Ascending aorta (tissue), 2 donors: ENCODE data around the gene EFCAB12. TPM values are rescaled to one million over a fixed set of nuclear protein-coding genes. Genes with fewer than 3 reads are reported as not detected.

Experiments used
- DNase-seq, 2 donors: peaks; one replicate each; pipeline ENCODE4 v3.0.0-alpha.2; 2019; ENCODE audit warnings: low spot score in 2 of 2
- H3K27ac ChIP-seq, 2 donors: fragments of 200-600 bp; sonication (generic); one replicate each; pipeline ENCODE4 v1.5.1; 2016 to 2017; ENCODE audit warnings: mild to moderate bottlenecking in 1 of 2
- H3K27me3 ChIP-seq: fragments of 200-600 bp; sonication (generic); one replicate; pipeline ENCODE4 v1.5.1; 2017
- H3K36me3 ChIP-seq, 2 donors: fragments of 200-600 bp; sonication (generic); one replicate each; pipeline ENCODE4 v1.5.1; 2016
- H3K4me1 ChIP-seq, 2 donors: fragments of 200-600 bp; sonication (generic); one replicate each; pipeline ENCODE4 v1.5.1; 2016 to 2017; ENCODE audit warnings: mild to moderate bottlenecking in 1 of 2
- H3K4me3 ChIP-seq, 2 donors: fragments of 200-600 bp; sonication (generic); one replicate each; pipeline ENCODE4 v1.5.1; 2016 to 2017; ENCODE audit warnings: mild to moderate bottlenecking in 1 of 2
- H3K9me3 ChIP-seq, 2 donors: fragments of 200-600 bp; sonication (generic); one replicate each; pipeline ENCODE4 v1.5.1; 2016
- CTCF ChIP-seq, 3 experiments: fragments of 200-600 bp in 2 of 3; fragments of 450-650 bp in 1 of 3; sonication (generic) in 2 of 3; IDR thresholded peaks; one replicate each; pipeline ENCODE4 v1.5.1; 2016 to 2019; ENCODE audit warnings: antibody characterized with exemption in 3 of 3, mild to moderate bottlenecking in 1 of 3, moderate library complexity in 1 of 3
- intact Hi-C: fragments of 100-400 bp; cut with DNase I; formaldehyde crosslinking; loops from one replicate; pipeline ENCODE4 v1.15.1; 2023
- total RNA-seq: library from RNA; depleted of rRNA; stranded (reverse); fragments of >200 nt; gene quantifications from one replicate; pipeline ENCODE4 v1.1.0, GENCODE V29; 2016

The EFCAB12 gene
- total RNA-seq, 1 donor from 2014 or later: not detected

DNA sequence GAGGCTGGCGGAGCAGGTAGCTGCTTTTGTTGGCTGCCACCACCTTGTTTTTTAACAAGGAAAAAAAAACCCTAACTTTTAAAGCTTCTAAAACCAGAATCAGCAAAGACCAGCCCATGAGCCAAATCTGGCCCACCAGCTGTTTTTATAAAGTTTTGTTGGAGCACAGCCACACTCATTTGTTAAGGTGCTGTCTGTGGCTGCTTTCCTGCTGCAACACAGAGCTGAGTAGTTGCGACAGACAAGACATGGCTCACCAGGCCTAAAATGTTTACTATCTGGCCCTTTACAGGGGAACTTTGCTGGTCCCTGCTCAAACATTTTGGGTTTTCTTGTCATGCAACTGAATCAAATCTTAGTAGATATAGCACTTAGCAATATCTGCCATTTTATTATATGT is 18.9 kb downstream of the EFCAB12 start:
- no peak for DNase-seq
- no peaks in the 10 kb centered on the region for H3K27me3 ChIP-seq
- no peak overlapping the region for H3K27ac ChIP-seq
- no peak overlapping the region for H3K4me3 ChIP-seq
- H3K36me3 ChIP-seq: no peaks in the 10 kb centered on the region
- H3K9me3 ChIP-seq: no peaks in the 10 kb centered on the region
- TF ChIP-seq CTCF (IDR thresholded peaks at IDR 0.05): no peak
- intact Hi-C loops: no loop called here
- H3K4me1 ChIP-seq: no peaks in the 10 kb centered on the region

GRCh38 chr3:129404610-129405009 is 23.8 kb downstream of the EFCAB12 start:
- intact Hi-C loops: no loop called here
- H3K27ac ChIP-seq: no peak overlapping the region
- no peaks in the 10 kb centered on the region for H3K27me3 ChIP-seq
- no peak for DNase-seq
- H3K4me1 ChIP-seq: peaks cover 0 to 2% of the 10 kb centered on the region in 2 donors
- H3K9me3 ChIP-seq: no peaks in the 10 kb centered on the region
- no peak overlapping the region for H3K4me3 ChIP-seq
- no peak for TF ChIP-seq CTCF (IDR thresholded peaks at IDR 0.05)
- no peaks in the 10 kb centered on the region for H3K36me3 ChIP-seq

- no peak overlapping the region for H3K4me3 ChIP-seq
- H3K9me3 ChIP-seq: no peaks in the 10 kb centered on the region
- H3K36me3 ChIP-seq: no peaks in the 10 kb centered on the region
- H3K27ac ChIP-seq: no peak overlapping the region
- TF ChIP-seq CTCF (IDR thresholded peaks at IDR 0.05): no peak
- no peak for DNase-seq
- intact Hi-C loops: no loop called here
- H3K27me3 ChIP-seq: no peaks in the 10 kb centered on the region
- H3K4me1 ChIP-seq: peaks cover 0 to 2% of the 10 kb centered on the region in 2 donors
Observed at GRCh38 chr3:129404130-129404529, 24.3 kb downstream of the EFCAB12 start.

DNA sequence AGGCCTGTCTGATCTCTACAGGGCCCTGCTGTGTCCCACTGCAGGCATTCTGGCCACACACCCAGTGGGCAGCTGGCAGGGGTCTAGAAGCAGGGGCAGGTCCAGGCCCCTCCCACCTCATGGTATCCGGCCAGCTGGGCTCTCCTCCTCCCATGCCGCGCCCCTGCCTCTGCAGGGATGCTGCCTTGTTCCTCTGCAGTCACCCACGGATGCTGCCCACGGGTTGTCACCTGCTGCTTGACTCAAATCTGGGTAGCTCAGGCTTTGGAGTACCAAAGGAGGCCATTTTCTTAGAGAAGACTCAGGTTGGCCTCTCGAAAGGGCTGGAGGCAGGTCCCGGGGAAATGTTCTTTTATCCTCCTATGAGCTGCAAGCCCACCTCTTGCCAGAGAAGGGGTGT is 25.0 kb downstream of the EFCAB12 start:
- TF ChIP-seq CTCF (IDR thresholded peaks at IDR 0.05): no peak
- Histone ChIP-seq H3K9me3 (no peaks in the 10 kb centered on the region), H3K4me1 (peaks cover 0 to 3% of the 10 kb centered on the region in 2 donors), H3K27me3 (no peaks in the 10 kb centered on the region), H3K4me3 (no peak overlapping the region), H3K36me3 (no peaks in the 10 kb centered on the region), H3K27ac (no peak overlapping the region)
- intact Hi-C loops: no loop called here
- DNase-seq: no peak

DNA sequence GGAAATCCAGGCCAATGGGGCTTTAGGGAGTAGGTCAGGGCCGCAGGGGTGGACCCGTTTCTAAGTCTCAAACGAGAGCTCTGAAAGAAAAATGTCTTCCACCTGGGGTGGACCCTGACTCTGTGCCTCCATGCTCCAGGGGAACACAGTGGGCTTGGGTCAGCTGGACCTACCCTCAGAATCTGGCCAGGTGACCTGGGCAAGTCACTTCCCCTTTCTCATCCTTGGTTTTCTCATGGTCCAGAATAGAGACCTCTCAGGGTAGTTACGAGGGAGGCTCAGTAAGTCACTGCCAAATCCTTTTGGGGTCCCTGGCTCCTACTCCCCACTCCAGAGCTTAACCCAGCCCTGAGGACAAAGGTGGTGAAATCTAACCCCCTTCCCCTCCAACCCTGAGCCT is 25.8 kb downstream of the EFCAB12 start:
- intact Hi-C loops: no loop called here
- no peak for DNase-seq
- no peak overlapping the region for H3K27ac ChIP-seq
- H3K4me3 ChIP-seq: no peak overlapping the region
- H3K9me3 ChIP-seq: no peaks in the 10 kb centered on the region
- TF ChIP-seq CTCF (IDR thresholded peaks at IDR 0.05): no peak
- H3K27me3 ChIP-seq: no peaks in the 10 kb centered on the region
- no peaks in the 10 kb centered on the region for H3K36me3 ChIP-seq
- peaks cover 0 to 8% of the 10 kb centered on the region in 2 donors for H3K4me1 ChIP-seq

GRCh38 chr3:129402210-129402609 is 26.2 kb downstream of the EFCAB12 start:
- Histone ChIP-seq H3K27me3 (no peaks in the 10 kb centered on the region), H3K36me3 (no peaks in the 10 kb centered on the region), H3K4me3 (no peak overlapping the region), H3K27ac (no peak overlapping the region), H3K4me1 (peaks cover 0 to 8% of the 10 kb centered on the region in 2 donors), H3K9me3 (no peaks in the 10 kb centered on the region)
- no peak for DNase-seq
- TF ChIP-seq CTCF (IDR thresholded peaks at IDR 0.05): no peak
- intact Hi-C loops: no loop called here
